Measurements from ENCODE around the gene HIVEP3. TPM values are rescaled to one million over a fixed set of nuclear protein-coding genes. Genes with fewer than 3 reads are reported as not detected.

The HIVEP3 gene
- total and polyA plus RNA-seq, 2 donors (not counting 1 experiment from before 2014, with no cell fraction given) = 2.0 to 5.1 TPM

GRCh38 chr1:41943717-41944116 lies 25.0 kb upstream of the HIVEP3 start:
- peaks cover 14% of the 10 kb centered on the region for H3K27me3 Mint-ChIP-seq
- no peak overlapping the region for H2AFZ ChIP-seq (ENCODE audit: insufficient read depth, low read depth, low read length, poor library complexity, severe bottlenecking)
- H3K36me3 ChIP-seq (replicated peaks in 1 of 2; ENCODE audit: control extremely low read depth in 1 of 2, control insufficient read depth in 1 of 2, extremely low read depth in 1 of 2, insufficient read depth in 2 of 2, low read length in 1 of 2) = no peaks in the 10 kb centered on the region
- H3K27me3 ChIP-seq (replicated peaks in 1 of 4; ENCODE audit: control extremely low read depth in 1 of 4, control insufficient read depth in 3 of 4, insufficient read depth in 4 of 4, low read length in 3 of 4) = no peaks in the 10 kb centered on the region
- H4K20me1 ChIP-seq (ENCODE audit: control insufficient read depth, insufficient read depth, low read length, poor library complexity, severe bottlenecking) = no peaks in the 10 kb centered on the region
- WGBS (ENCODE audit: insufficient coverage) = no CpG with 5 or more reads among the region's 1 CpG
- peaks cover 3 to 7% (median 4%) of the 10 kb centered on the region in 3 donors for H3K9me3 ChIP-seq (ENCODE audit: control extremely low read depth in 1 of 3, control insufficient read depth in 2 of 3, insufficient read depth in 1 of 3, low read length in 2 of 3)
- H3K4me3 Mint-ChIP-seq = no peak overlapping the region
- no peaks in the 10 kb centered on the region for H3K4me1 Mint-ChIP-seq
- peaks cover 2% of the 10 kb centered on the region for H3K9me3 Mint-ChIP-seq (ENCODE audit: insufficient read depth)
- H3K4me1 ChIP-seq (ENCODE audit: control insufficient read depth in 2 of 2, insufficient read depth in 2 of 2, low read length in 2 of 2) = no peaks in the 10 kb centered on the region
- no peak overlapping the region for H3K4me3 ChIP-seq (ENCODE audit: control extremely low read depth in 1 of 5, extremely low read depth in 1 of 5, insufficient read depth in 1 of 5, low read depth in 2 of 5, low read length in 4 of 5)
- no peak overlapping the region for H3K27ac ChIP-seq (ENCODE audit: low read length in 2 of 2)
- POLR2A ChIA-PET = no interaction called here
- no peak for TF ChIP-seq CTCF (IDR thresholded peaks at IDR 0.05)
- no peak for TF ChIP-seq EZH2 (IDR thresholded peaks at IDR 0.05; ENCODE audit: borderline replicate concordance, insufficient read depth, low read depth, low read length, poor library complexity, severe bottlenecking)
- DNase-seq (no peak), ATAC-seq (ENCODE audit: low read depth) (no peak)
- H3K4me2 ChIP-seq (replicated peaks; ENCODE audit: low read depth, low read length, poor library complexity, severe bottlenecking) = no peak overlapping the region
- CTCF ChIA-PET = no interaction called here
- H3K79me2 ChIP-seq (ENCODE audit: control insufficient read depth, insufficient read depth, low read length) = no peaks in the 10 kb centered on the region
- H3K27ac Mint-ChIP-seq = no peak overlapping the region
- H3K9ac ChIP-seq (ENCODE audit: low read length) = no peak overlapping the region
- intact Hi-C loops (cut with micrococcal nuclease) = no loop called here

GRCh38 chr1:41942278-41942677 lies 23.6 kb upstream of the HIVEP3 start:
- H3K27me3 Mint-ChIP-seq = peaks cover 21% of the 10 kb centered on the region
- H3K9me3 Mint-ChIP-seq (ENCODE audit: insufficient read depth) = peaks cover 2% of the 10 kb centered on the region
- intact Hi-C loops (cut with micrococcal nuclease) = no loop called here
- CTCF ChIA-PET = no interaction called here
- H3K79me2 ChIP-seq (ENCODE audit: control insufficient read depth, insufficient read depth, low read length) = no peaks in the 10 kb centered on the region
- H3K4me1 Mint-ChIP-seq = no peaks in the 10 kb centered on the region
- no peak for TF ChIP-seq EZH2 (IDR thresholded peaks at IDR 0.05; ENCODE audit: borderline replicate concordance, insufficient read depth, low read depth, low read length, poor library complexity, severe bottlenecking)
- no peak for TF ChIP-seq CTCF (IDR thresholded peaks at IDR 0.05)
- no peaks in the 10 kb centered on the region for H3K4me1 ChIP-seq (ENCODE audit: control insufficient read depth in 2 of 2, insufficient read depth in 2 of 2, low read length in 2 of 2)
- POLR2A ChIA-PET = no interaction called here
- H3K27ac ChIP-seq (ENCODE audit: low read length in 2 of 2) = no peak overlapping the region
- H4K20me1 ChIP-seq (ENCODE audit: control insufficient read depth, insufficient read depth, low read length, poor library complexity, severe bottlenecking) = no peaks in the 10 kb centered on the region
- no peak overlapping the region for H3K9ac ChIP-seq (ENCODE audit: low read length)
- no peak overlapping the region for H3K4me2 ChIP-seq (replicated peaks; ENCODE audit: low read depth, low read length, poor library complexity, severe bottlenecking)
- H3K4me3 ChIP-seq (ENCODE audit: control extremely low read depth in 1 of 5, extremely low read depth in 1 of 5, insufficient read depth in 1 of 5, low read depth in 2 of 5, low read length in 4 of 5) = no peak overlapping the region
- H3K4me3 Mint-ChIP-seq = no peak overlapping the region
- H3K27ac Mint-ChIP-seq = no peak overlapping the region
- H3K36me3 ChIP-seq (replicated peaks in 1 of 2; ENCODE audit: control extremely low read depth in 1 of 2, control insufficient read depth in 1 of 2, extremely low read depth in 1 of 2, insufficient read depth in 2 of 2, low read length in 1 of 2) = no peaks in the 10 kb centered on the region
- H2AFZ ChIP-seq (ENCODE audit: insufficient read depth, low read depth, low read length, poor library complexity, severe bottlenecking) = no peak overlapping the region
- ATAC-seq (ENCODE audit: low read depth) (no peak), DNase-seq (no peak)
- H3K9me3 ChIP-seq (ENCODE audit: control extremely low read depth in 1 of 3, control insufficient read depth in 2 of 3, insufficient read depth in 1 of 3, low read length in 2 of 3) = peaks cover 3 to 7% (median 4%) of the 10 kb centered on the region in 3 donors
- H3K27me3 ChIP-seq (replicated peaks in 1 of 4; ENCODE audit: control extremely low read depth in 1 of 4, control insufficient read depth in 3 of 4, insufficient read depth in 4 of 4, low read length in 3 of 4) = no peaks in the 10 kb centered on the region
